OCI-LY7 (cell line): ENCODE data around the gene TRIM3. TPM values are rescaled to one million over a fixed set of nuclear protein-coding genes. Genes with fewer than 3 reads are reported as not detected.

Experiments
- BruUV-seq: library from RNA; stranded (reverse); fragments of 400-500 nt; replicated peaks from 2 replicates; lab custom pipeline; 2021; lab: Mats Ljungman, UMichigan
- CTCF ChIA-PET: fragments of 300-600 bp; sonication (Branson Sonifier 250); formaldehyde crosslinking; loops from one replicate; lab custom pipeline; 2022; ENCODE audit warnings: antibody characterized with exemption; ENCODE audit not compliant: unreplicated experiment; lab: Charles Lee
- POLR2A ChIA-PET: fragments of 300-600 bp; sonication (Branson Sonifier 250); formaldehyde crosslinking; loops from one replicate; lab custom pipeline; 2022; ENCODE audit warnings: antibody characterized with exemption; lab: Charles Lee
- DNase-seq: peaks from one replicate; pipeline ENCODE4 v3.0.0-alpha.2; 2015; ENCODE audit warnings: low spot score
- H2AFZ ChIP-seq: fragments of 200-600 bp; sonication (generic), shearing (Covaris generic); 2 replicates; pipeline ENCODE4 v1.6.1; 2014; ENCODE audit warnings: mild to moderate bottlenecking, antibody characterized with exemption, low read length, moderate library complexity
- H3K27ac ChIP-seq: fragments of 200-600 bp; sonication (generic); 2 replicates; pipeline ENCODE4 v1.5.1; 2014; ENCODE audit warnings: mixed run types, low read depth, mild to moderate bottlenecking, moderate library complexity, low read length, inconsistent platforms; ENCODE audit not compliant: poor library complexity, severe bottlenecking
- H3K36me3 ChIP-seq: fragments of 200-600 bp; sonication (generic); 2 replicates; pipeline ENCODE4 v1.6.1; 2014; ENCODE audit warnings: mild to moderate bottlenecking, antibody characterized with exemption, low read length, moderate library complexity, mixed read lengths; ENCODE audit not compliant: insufficient read depth
- H3K4me1 ChIP-seq: fragments of 200-600 bp; sonication (generic); 2 replicates; pipeline ENCODE4 v1.5.1; 2014; ENCODE audit warnings: mild to moderate bottlenecking, low read length; ENCODE audit not compliant: insufficient read depth, poor library complexity, severe bottlenecking
- H3K4me2 ChIP-seq: fragments of 200-600 bp; sonication (generic); 2 replicates; pipeline ENCODE4 v1.6.1; 2014; ENCODE audit warnings: mild to moderate bottlenecking, low read length
- H3K4me3 ChIP-seq: fragments of 200-600 bp; sonication (generic); 2 replicates; pipeline ENCODE4 v1.5.1; 2014; ENCODE audit warnings: mild to moderate bottlenecking, low read depth, low read length; ENCODE audit not compliant: poor library complexity, severe bottlenecking
- H3K79me2 ChIP-seq: fragments of 200-600 bp; sonication (generic); 2 replicates; pipeline ENCODE4 v1.6.1; 2016; ENCODE audit warnings: low read depth, mild to moderate bottlenecking, low read length, moderate library complexity, mixed read lengths; ENCODE audit not compliant: insufficient read depth
- H3K9me2 ChIP-seq: fragments of 200-600 bp; sonication (generic); 2 replicates; pipeline ENCODE4 v1.6.1; 2016; ENCODE audit warnings: mild to moderate bottlenecking, low read length, mixed read lengths; ENCODE audit not compliant: insufficient read depth
- H3K9me3 ChIP-seq: fragments of 200-600 bp; sonication (generic); 2 replicates; pipeline ENCODE4 v1.6.1; 2014; ENCODE audit warnings: mild to moderate bottlenecking, mixed run types, low read length, mixed read lengths
- H4K20me1 ChIP-seq: fragments of 200-600 bp; sonication (generic); 2 replicates; pipeline ENCODE4 v1.6.1; 2014; ENCODE audit warnings: mild to moderate bottlenecking, antibody characterized with exemption, low read length, moderate library complexity, mixed read lengths; ENCODE audit not compliant: insufficient read depth
- EZH2phosphoT487 ChIP-seq: fragments of 200-600 bp; sonication (generic); IDR thresholded peaks from 2 replicates; pipeline ENCODE4 v1.6.1; 2018; ENCODE audit warnings: low read depth, borderline replicate concordance, mild to moderate bottlenecking, mixed run types, antibody characterized with exemption, low read length, moderate library complexity, mixed read lengths
- intact Hi-C: fragments of 100-400 bp; cut with micrococcal nuclease; formaldehyde crosslinking; loops from one replicate; pipeline ENCODE4 v1.10.0; 2022; ENCODE audit not compliant: unreplicated experiment
- total RNA-seq, 2 experiments: library from RNA; depleted of rRNA in 1 of 2; stranded (reverse); fragments of >200 nt in 1 of 2; shearing (Covaris generic) in 1 of 2; gene quantifications; 2 replicates each; pipeline ENCODE4 v1.2.3, GENCODE V29; 2014 to 2022
- TF ChIP-seq, protein P1 (sequence below): fragments of 200-600 bp; sonication (generic); conservative IDR thresholded peaks from 2 replicates; pipeline ENCODE4 v1.5.1; 2014; ENCODE audit warnings: mild to moderate bottlenecking, antibody characterized with exemption, low read length, moderate library complexity, mixed read lengths

Gene TRIM3
- total RNA-seq, 2 experiments from 2014 or later = 14.7 to 21.3 TPM

DNA sequence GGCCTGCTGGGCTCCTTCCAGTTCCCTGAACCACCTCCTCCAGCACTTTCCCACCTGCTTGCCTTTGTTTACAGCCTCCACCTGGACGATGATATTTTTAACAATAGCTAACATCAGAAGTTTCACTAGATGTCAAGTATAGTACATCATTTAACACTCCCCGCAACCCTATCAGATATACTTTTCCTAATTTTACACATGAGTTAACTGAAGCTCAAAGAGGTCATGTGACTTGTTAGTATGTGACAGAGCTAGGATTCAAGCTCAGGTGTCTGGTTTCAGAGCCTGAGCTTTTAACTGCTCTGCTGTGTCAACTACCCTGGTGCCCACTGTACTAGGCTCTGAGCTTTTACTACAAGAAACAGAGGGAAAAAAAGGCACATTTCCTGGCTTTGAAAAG is 18.7 kb downstream of the TRIM3 start:
- peaks cover 13% of the 10 kb centered on the region for H3K36me3 ChIP-seq
- peak; percentile 45 for DNase-seq
- H3K4me3 ChIP-seq = no peak overlapping the region
- peaks cover 30% of the 10 kb centered on the region for H3K4me1 ChIP-seq
- H3K79me2 ChIP-seq = no peaks in the 10 kb centered on the region
- POLR2A ChIA-PET = interaction anchor here (0.5 to 2.6 kb wide), 13 partner anchors 9 to 326 kb away, joined by 3 to 11 read pairs (median 3); partner anchors contain the start of genes ARFIP2, SMPD1 and TIMM10B
- H2AFZ ChIP-seq = no peak overlapping the region
- TF ChIP-seq, protein P1, sequence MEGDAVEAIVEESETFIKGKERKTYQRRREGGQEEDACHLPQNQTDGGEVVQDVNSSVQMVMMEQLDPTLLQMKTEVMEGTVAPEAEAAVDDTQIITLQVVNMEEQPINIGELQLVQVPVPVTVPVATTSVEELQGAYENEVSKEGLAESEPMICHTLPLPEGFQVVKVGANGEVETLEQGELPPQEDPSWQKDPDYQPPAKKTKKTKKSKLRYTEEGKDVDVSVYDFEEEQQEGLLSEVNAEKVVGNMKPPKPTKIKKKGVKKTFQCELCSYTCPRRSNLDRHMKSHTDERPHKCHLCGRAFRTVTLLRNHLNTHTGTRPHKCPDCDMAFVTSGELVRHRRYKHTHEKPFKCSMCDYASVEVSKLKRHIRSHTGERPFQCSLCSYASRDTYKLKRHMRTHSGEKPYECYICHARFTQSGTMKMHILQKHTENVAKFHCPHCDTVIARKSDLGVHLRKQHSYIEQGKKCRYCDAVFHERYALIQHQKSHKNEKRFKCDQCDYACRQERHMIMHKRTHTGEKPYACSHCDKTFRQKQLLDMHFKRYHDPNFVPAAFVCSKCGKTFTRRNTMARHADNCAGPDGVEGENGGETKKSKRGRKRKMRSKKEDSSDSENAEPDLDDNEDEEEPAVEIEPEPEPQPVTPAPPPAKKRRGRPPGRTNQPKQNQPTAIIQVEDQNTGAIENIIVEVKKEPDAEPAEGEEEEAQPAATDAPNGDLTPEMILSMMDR = no peak
- TF ChIP-seq EZH2phosphoT487 = no peak
- no TSS peak for BruUV-seq
- H3K27ac ChIP-seq = peak overlapping the region; percentile 44
- peak overlapping the region; percentile 40 for H3K4me2 ChIP-seq
- H4K20me1 ChIP-seq = no peaks in the 10 kb centered on the region
- intact Hi-C loops = no loop called here
- H3K9me3 ChIP-seq = no peaks in the 10 kb centered on the region
- H3K9me2 ChIP-seq = no peaks in the 10 kb centered on the region
- CTCF ChIA-PET = interaction anchor here (0.8 to 1.1 kb wide), 4 partner anchors 9 to 92 kb away, joined by 3 to 9 read pairs (median 4); no protein-coding TSS in a partner anchor

DNA sequence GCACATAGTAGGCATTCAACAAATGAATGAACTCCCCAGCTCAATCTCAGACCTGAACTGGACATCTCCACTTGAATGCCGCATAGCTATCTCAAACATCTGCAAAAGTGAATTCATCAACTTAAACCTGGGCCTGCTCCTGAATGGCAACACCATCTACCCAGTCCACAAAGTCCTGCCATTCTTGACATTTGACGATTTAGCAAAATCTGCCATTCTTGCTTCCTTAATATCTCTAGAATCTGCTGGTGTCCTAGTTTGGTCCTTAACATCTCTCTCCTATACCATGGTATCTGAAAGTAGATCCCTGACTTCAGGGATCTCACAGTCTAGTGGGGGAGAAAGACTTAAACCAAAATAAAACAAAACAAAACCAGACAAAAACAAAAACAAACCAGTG is 20.6 kb downstream of the TRIM3 start:
- POLR2A ChIA-PET = interaction anchor here (0.5 to 1.2 kb wide), 4 partner anchors 36 to 515 kb away, joined by 3 to 6 read pairs (median 4); partner anchors contain the start of gene SMPD1

More for the DNA sequence above, 20.6 kb downstream of the TRIM3 start:
- Histone ChIP-seq H3K36me3 (peaks cover 19% of the 10 kb centered on the region), H3K9me3 (no peaks in the 10 kb centered on the region), H2AFZ (no peak overlapping the region), H3K27ac (no peak overlapping the region), H3K4me1 (peaks cover 30% of the 10 kb centered on the region), H3K4me3 (no peak overlapping the region), H3K79me2 (no peaks in the 10 kb centered on the region), H3K9me2 (no peaks in the 10 kb centered on the region), H3K4me2 (0 out of 2 replicates have a peak overlapping the region, but pooled peaks have one; percentile 21), H4K20me1 (no peaks in the 10 kb centered on the region)
- no TSS peak for BruUV-seq
- CTCF ChIA-PET = interaction anchor here (2.1 kb wide), 1 partner anchor 74 kb away, joined by 7 read pairs; no protein-coding TSS in a partner anchor
- no peak for DNase-seq
- intact Hi-C loops = no loop called here
- no peak for TF ChIP-seq EZH2phosphoT487
- TF ChIP-seq, protein P1 = no peak
